Stimulated activated CD4-positive, alpha-beta T cell treated with anti-CD3 and anti-CD28 coated beads, Interleukin-4, amount 100 ng/mL, for 4 hours (primary cell): ENCODE data around the gene PDSS2.

ENCODE experiments used
- DNase-seq, 2 experiments: peaks; one replicate each; pipeline ENCODE4 v3.0.0-alpha.2; 2020

PDSS2 gene

GRCh38 chr6:107264357-107264840 is 195.0 kb downstream of the PDSS2 start:
- no peak for DNase-seq

- no peak for DNase-seq
Observed at GRCh38 chr6:107259951-107260350, 199.4 kb downstream of the PDSS2 start.

GRCh38 chr6:107248147-107248546 is 211.2 kb downstream of the PDSS2 start:
- DNase-seq = no peak

- no peak for DNase-seq
Observed at GRCh38 chr6:107246972-107247615, 212.3 kb downstream of the PDSS2 start.

GRCh38 chr6:107246249-107246971 is 213.0 kb downstream of the PDSS2 start:
- DNase-seq = no peak

- no peak for DNase-seq
Observed at GRCh38 chr6:107244742-107245480, 214.5 kb downstream of the PDSS2 start.

- DNase-seq = no peak
Observed at GRCh38 chr6:107244082-107244741, 215.2 kb downstream of the PDSS2 start.

- DNase-seq = no peak
Observed at GRCh38 chr6:107243471-107243870, 215.9 kb downstream of the PDSS2 start.

GRCh38 chr6:107237992-107238660 is 221.2 kb downstream of the PDSS2 start:
- DNase-seq = no peak

- DNase-seq = no peak
Observed at GRCh38 chr6:107235511-107235910, 223.9 kb downstream of the PDSS2 start.

GRCh38 chr6:107235007-107235406 is 224.4 kb downstream of the PDSS2 start:
- DNase-seq = no peak

- DNase-seq = no peak
Observed at GRCh38 chr6:107231243-107231642, 228.1 kb downstream of the PDSS2 start.

GRCh38 chr6:107230448-107230847 is 228.9 kb downstream of the PDSS2 start:
- no peak for DNase-seq

- no peak for DNase-seq
Observed at GRCh38 chr6:107230024-107230423, 229.3 kb downstream of the PDSS2 start.

- no peak for DNase-seq
Observed at GRCh38 chr6:107228754-107229153, 230.6 kb downstream of the PDSS2 start.

GRCh38 chr6:107221519-107221918 is 237.8 kb downstream of the PDSS2 start:
- DNase-seq = no peak

GRCh38 chr6:107219851-107220250 is 239.5 kb downstream of the PDSS2 start:
- no peak for DNase-seq

GRCh38 chr6:107218142-107218541 is 241.2 kb downstream of the PDSS2 start:
- no peak for DNase-seq

GRCh38 chr6:107217248-107217647 is 242.1 kb downstream of the PDSS2 start:
- DNase-seq = no peak

- DNase-seq = no peak
Observed at GRCh38 chr6:107216197-107216933, 243.0 kb downstream of the PDSS2 start.

GRCh38 chr6:107215334-107215733 is 244.0 kb downstream of the PDSS2 start:
- no peak for DNase-seq

- no peak for DNase-seq
Observed at GRCh38 chr6:107214655-107215054, 244.7 kb downstream of the PDSS2 start.
